HG02973 (cell line): ENCODE measurements around the gene PCDHGA7.
"Not testable (repeated sequence)": the region's sequence is repeated elsewhere in the genome, so short reads cannot be mapped to it uniquely, and the experiment has no call there.

Experiments
- ATAC-seq: cut with Tn5 transposase; IDR thresholded peaks from one replicate; pipeline ENCODE4 v1.9.1; 2021; ENCODE audit warnings: moderate library complexity; ENCODE audit not compliant: unreplicated experiment

The PCDHGA7 gene

DNA sequence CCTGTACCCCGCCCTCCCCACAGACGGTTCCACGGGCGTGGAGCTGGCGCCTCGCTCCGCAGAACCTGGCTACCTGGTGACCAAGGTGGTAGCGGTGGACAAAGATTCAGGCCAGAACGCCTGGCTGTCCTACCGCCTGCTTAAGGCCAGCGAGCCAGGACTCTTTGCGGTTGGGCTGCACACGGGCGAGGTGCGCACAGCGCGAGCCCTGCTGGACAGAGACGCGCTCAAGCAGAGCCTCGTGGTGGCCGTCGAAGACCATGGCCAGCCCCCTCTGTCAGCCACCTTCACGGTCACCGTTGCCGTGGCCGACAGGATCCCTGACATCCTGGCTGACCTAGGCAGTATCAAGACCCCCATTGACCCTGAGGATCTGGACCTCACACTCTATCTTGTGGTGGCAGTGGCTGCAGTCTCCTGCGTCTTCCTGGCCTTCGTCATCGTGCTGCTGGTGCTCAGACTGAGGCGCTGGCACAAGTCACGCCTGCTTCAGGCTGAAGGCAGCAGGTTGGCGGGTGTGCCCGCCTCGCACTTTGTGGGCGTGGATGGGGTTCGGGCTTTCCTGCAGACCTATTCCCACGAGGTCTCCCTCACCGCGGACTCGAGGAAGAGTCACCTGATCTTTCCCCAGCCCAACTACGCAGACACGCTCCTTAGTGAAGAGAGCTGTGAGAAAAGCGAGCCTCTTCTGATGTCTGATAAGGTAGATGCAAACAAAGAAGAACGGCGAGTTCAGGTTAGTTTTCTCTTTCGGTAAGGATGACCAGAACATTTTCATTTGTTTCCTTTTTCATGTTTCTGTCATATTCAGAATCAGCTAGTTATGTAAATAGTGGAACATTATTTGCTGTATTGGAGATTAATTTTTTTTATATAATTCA is 16.3 kb upstream of the PCDHGA7 start:
- ATAC-seq: no peak

DNA sequence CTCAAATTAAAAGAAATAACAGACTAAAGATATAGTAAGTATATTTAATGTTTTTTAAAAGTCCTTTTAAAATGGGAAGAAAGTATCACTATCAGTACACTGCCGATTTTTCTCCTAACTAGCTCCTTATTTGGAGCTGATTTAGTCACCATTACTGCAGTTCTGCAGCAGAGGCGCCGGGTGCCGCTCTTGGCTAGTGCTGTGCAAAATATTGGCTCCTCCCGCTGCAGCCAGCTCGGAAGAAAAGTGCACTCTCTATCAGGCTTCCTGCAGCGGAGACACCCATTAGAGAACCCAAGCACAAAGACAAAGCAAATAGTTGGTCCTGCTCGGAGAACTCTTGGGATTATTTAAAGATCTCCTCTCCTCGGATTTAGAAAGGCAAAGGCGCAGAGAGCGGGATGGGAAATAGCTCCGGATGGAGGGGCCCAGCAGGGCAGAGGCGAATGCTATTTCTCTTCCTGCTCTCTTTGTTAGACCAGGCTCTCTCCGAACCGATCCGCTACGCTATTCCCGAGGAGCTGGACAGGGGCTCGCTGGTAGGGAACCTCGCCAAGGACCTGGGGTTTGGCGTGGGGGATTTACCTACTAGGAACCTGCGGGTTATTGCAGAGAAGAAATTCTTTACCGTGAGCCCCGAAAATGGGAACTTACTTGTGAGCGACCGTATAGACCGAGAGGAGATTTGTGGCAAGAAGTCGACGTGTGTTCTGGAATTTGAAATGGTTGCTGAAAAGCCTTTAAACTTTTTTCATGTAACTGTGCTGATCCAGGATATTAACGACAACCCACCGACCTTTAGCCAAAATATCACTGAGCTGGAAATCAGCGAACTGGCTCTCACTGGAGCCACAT is 12.3 kb upstream of the PCDHGA7 start, which contains the start of gene PCDHGB3:
Gene PCDHGB3 (plus strand): TSS at position 249 of the 855 bp plus-strand sequence. CDS start 153 bp downstream, at position 402.
- ATAC-seq: peak; percentile 98

GRCh38 chr5:141371572-141372475 is 10.7 kb upstream of the PCDHGA7 start:
- no peak for ATAC-seq

GRCh38 chr5:141373673-141374317 is 8.7 kb upstream of the PCDHGA7 start, which contains the start of gene PCDHGA6:
PCDHGA6 (plus strand) TSS chr5:141373891; CDS start chr5:141374084, 193 bp downstream.
- ATAC-seq: no peak

DNA sequence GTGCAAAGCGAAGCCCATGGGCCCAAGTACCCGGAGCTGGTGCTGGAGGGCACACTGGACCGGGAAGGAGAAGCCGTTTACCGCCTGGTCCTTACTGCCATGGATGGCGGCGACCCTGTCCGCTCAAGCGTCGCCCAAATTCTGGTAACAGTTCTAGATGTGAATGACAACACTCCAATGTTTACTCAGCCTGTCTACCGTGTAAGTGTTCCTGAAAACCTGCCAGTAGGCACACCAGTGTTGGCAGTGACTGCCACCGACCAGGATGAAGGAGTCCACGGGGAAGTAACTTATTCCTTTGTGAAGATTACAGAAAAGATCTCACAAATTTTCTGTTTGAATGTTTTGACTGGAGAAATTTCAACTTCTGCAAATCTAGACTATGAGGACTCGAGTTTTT is 7.9 kb upstream of the PCDHGA7 start:
- no peak for ATAC-seq

- ATAC-seq: not testable (repeated sequence)
Observed at GRCh38 chr5:141375444-141376155, 6.9 kb upstream of the PCDHGA7 start.

DNA sequence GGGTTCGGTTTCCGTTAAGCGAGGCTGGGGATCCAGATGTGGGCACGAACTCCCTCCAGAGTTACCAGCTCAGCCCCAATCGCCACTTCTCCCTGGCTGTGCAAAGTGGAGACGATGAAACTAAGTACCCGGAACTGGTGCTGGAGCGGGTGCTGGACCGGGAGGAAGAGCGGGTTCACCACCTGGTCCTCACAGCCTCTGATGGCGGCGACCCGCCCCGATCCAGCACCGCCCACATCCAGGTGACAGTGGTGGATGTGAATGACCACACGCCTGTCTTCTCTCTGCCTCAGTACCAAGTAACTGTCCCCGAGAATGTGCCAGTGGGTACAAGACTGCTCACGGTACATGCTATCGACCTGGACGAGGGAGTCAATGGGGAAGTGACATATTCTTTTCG is 803 bp downstream of the PCDHGA7 start:
- no peak for ATAC-seq

- ATAC-seq: no peak
Observed at GRCh38 chr5:141384471-141385267, 2.1 kb downstream of the PCDHGA7 start.

- ATAC-seq: peak; percentile 89
Observed at GRCh38 chr5:141387557-141388311, 5.2 kb downstream of the PCDHGA7 start, which contains the start of gene PCDHGB4. PCDHGB4 (plus strand) TSS chr5:141387698; CDS start chr5:141387885, 187 bp downstream.

DNA sequence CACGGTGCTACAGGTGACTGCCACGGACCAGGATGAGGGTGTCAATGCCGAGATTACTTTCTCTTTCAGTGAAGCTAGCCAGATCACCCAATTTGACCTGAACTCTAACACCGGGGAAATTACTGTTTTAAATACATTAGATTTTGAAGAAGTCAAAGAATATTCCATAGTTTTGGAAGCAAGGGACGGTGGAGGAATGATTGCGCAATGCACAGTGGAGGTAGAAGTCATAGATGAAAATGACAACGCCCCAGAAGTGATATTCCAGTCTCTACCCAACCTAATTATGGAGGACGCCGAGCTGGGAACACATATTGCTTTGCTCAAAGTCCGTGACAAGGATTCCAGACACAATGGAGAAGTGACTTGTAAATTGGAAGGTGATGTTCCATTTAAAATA is 6.1 kb downstream of the PCDHGA7 start:
- ATAC-seq: no peak

- ATAC-seq: no peak
Observed at GRCh38 chr5:141389153-141390042, 6.9 kb downstream of the PCDHGA7 start.

- no peak for ATAC-seq
Observed at GRCh38 chr5:141392429-141393198, 10.1 kb downstream of the PCDHGA7 start, which contains the start of gene PCDHGA8. PCDHGA8 (plus strand) TSS chr5:141392633; CDS start chr5:141392814, 181 bp downstream.

- no peak for ATAC-seq
Observed at GRCh38 chr5:141393267-141393666, 10.7 kb downstream of the PCDHGA7 start.

DNA sequence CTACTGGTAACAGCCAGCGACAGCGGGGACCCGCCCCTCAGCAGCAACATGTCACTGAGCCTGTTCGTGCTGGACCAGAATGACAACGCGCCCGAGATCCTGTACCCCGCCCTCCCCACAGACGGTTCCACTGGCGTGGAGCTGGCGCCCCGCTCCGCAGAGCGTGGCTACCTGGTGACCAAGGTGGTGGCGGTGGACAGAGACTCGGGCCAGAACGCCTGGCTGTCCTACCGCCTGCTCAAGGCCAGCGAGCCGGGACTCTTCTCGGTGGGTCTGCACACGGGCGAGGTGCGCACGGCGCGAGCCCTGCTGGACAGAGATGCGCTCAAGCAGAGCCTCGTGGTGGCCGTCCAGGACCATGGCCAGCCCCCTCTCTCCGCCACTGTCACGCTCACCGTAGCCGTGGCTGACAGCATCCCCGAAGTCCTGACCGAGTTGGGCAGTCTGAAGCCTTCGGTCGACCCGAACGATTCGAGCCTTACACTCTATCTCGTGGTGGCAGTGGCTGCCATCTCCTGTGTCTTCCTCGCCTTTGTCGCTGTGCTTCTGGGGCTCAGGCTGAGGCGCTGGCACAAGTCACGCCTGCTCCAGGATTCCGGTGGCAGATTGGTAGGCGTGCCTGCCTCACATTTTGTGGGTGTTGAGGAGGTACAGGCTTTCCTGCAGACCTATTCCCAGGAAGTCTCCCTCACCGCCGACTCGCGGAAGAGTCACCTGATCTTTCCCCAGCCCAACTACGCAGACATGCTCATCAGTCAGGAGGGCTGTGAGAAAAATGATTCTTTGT is 12.1 kb downstream of the PCDHGA7 start:
- not testable (repeated sequence) for ATAC-seq
